NAMALWA (cell line): Measurements from ENCODE around the gene UQCRC1.

Source experiments
- DNase-seq: peaks from one replicate; pipeline ENCODE4 v3.0.0-alpha.2; 2015; ENCODE audit warnings: low spot score

UQCRC1 gene

DNA sequence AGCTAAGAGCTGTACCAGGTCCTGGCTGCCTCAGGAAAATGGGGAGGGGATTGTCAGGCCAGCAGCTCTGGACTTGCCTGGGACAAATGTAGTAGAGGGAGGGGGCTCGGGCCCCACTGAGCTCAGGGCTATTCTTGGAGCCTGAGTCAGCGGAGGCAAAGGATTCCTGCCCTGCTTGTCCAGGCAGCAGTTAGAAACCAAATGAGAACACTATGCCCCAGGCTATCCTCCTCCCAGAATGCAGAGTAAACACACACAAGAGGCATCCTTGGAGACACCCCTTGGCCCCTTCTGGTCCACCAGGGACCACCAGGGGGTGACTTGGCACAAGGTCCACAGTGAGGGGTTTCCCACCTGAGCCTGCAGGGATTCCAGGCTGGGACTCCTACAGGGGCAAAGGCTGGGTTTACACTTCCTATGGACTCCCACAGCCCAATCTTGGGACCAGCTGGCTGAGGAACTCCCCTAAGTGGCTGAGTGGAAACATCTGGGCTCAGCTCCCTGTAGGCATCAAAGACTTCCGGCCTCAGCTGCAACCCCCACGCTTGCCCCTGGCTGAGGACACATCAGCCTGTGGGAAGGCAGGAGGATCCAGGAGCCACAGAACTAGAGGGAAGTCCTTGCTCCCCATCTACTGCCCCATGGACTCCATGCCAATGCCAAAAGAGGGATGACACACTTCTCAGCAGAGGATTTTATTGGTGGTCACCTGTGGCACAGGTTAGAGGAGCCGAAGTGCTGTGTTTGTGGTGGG, 10.9 kb downstream of the UQCRC1 start:
- DNase-seq: no peak

DNA sequence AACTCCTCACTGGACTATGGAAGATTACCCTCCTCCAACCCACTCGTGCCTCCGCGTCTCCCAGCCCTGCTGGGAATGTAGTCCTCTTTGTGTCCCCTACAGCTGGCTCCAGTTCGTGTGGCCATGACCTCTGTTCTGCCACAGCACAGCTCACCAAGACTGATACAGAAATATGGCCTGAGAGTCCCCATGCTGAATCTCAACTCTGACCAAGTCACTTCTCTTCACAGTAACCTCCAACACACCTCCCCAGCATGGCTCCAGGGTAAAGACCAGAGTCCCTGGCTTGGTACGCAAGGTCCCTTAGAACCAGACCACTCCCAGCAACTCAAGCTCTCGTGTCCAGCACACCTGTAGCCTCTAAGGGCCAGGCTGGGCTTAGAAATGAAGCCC, 12.0 kb downstream of the UQCRC1 start:
- DNase-seq: no peak

DNA sequence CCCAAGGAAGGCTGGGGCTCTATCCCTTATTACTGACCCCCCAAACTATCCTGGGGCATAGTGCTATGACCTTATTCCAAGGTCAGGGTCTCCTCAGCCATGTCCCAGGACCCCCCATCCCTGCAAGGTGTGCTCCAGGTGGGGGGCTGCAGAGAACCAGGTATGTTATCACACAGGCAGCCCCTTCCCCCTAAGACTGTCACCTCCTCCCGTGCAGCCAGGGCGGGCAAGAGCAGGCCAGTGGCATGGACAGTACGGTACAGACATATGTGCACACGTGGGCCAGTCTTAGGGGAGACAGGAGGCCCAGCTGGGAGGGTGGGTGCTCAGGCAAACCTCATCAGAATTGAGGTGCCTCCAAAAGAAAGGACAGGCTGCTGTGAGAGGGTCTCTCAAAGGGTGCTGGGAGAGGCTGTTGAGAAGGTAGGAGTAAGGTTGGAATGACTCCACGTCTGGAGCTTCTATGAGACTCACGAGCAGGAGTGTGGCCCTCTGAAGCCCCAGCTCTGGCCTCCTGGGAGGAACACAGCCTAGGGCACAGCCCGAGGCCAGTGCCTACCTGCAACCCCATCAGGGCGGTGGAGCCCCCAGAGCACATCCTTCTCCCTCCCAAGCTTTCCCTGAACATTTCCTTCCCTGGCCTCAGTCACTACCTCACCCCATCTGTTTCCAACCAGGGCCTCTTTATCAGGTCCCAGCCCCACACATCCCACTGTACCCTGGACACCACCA, 12.6 kb downstream of the UQCRC1 start:
- DNase-seq: no peak

DNA sequence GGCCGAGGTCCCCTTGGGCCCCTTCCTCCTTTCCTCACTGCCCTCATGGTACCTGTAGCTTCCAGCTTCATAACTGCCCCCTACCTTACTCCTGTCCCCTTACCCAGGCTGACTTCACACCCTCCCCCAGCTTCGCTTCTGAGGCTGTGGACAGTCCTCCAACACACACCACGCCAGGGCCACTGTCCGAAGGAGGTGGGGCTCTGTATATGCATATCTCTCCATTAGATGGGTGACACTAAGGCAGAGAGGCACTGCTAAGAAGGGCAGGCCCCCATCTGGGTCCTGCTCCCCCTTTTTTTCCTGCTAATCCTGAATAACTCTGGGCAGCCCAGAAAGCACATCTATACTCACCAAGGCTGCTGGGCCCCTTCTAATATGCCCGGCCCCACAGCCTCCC, 13.3 kb downstream of the UQCRC1 start:
- DNase-seq: no peak

DNA sequence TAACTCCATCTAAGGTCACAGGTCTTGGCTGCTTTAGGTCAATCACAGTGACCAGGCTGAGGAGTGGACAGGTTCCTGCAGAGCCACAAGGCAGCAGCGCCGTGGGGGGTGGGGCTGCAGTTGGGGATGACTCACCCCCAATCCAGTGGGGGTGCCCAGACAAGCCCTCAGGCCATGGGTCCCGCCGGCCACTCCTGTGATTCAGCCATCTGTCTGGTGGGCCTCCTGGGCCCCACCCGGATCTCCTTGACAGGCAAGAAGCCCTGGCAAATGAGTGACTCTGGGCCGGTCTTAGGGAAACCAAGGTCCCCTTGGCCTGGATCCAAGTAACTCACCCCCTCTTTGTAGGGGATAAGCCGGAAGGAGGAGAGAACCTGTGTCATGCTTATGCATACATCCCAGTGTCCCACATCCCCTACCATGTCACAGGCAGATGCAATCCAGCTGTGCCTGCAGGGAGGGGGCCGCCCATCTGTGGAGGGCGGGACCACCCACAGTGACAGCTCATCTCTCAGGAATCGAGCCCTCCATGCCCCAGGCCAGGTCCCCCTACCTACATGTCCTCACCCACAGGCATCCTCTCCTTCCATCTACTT, 13.8 kb downstream of the UQCRC1 start:
- no peak for DNase-seq

DNA sequence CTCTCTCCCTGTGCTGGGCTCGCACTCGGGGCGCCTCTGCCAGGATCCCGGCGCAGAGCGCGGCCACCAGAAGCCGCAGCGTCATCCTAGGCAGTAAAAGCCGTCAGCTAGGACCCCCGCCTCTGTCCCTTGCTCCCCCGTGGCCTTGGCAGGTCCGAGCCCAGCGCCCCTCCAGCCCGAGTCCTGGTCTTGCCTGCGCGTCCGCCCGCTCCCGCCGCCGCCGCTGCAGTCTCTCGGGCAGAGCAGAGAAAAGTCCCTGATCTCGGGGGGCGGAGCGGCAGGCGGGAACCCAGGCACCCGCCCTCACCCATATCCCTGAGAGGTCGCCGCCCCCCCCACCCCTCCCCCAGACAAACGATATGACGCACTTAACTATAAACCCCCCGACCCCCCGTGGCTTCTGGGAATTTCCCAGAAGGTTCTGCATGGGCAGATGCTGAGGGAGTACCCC, 14.3 kb downstream of the UQCRC1 start, which contains the start of gene COL7A1:
COL7A1 (minus strand) TSS at position 255 of the 451 bp plus-strand sequence; CDS start at position 85, 170 bp downstream.
- DNase-seq: no peak

DNA sequence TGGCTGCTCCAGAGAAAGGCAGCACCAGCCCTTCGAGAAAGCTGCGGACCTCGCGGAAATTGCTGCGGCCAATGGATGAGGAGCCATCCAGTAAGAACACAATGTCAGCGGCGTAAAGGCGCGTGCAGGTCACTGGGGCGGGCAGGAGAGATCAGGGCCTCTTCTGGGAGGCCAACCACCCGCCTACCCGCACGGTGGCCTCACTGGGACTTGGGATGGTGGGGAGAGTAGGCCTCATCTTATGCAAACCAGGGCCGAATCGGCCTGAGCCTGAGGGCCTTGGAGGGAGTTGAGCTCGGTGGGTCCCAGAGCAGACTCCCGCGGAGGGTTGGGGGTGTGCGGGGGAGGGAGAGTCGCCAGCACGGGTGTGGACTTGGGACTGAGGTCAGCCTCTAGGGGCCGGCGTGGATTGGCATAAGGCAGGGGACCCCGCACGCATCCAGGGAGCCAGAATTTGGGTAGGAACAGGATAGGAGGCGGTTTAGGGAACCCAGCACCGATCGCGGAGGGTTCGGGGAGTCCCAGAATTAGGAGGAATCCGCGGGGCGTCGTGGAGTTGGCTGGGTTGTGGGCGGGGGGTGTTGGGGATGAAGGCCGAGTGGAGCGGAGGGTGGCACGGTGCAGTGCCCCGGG, 14.9 kb downstream of the UQCRC1 start:
- no peak for DNase-seq

DNA sequence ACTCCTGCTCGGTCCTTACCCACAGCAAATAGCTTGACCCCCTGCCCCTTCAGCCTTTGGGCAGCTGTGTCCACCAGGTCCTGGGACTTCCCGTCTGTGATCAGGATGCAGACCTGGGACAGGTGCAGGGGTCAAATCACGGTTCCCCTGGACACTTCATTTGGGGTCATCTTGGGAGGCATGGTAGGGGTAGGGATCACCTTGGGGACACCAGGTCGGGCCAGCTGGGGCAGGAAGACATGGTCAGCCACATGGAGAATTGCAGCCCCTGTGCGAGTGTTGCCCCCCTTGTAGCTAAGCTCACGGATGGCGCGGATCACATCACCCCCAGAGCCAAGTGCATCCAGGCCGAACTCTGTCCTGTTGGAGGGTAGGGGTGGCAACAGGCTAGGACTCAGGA, 16.1 kb downstream of the UQCRC1 start:
- no peak for DNase-seq

DNA sequence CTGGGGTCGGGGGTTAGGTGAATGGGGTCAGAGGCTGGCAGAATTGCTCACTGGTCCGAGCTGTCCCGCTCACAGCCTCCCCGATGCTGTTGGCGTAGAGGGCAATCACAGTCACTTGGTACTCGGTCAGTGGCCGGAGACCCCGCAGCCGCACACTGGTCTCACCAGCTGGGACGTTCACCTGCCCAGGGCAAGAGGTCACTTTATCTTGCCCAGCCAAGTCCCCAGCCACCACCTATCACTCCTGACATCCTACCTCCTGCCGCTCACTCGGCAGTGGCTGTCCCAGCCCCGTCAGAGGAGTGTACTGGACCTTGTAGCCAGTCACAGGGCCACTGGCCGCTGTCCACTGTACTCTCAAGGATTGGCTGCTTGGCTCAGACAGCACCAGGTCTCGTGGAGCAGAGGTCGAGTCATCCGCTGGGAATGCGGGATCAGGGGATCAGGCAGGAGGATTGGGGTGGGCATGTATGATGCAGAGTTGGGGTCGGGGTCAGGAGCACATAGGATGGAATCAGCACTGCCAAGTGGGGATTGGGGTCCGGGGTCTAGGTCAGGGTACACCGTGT, 16.8 kb downstream of the UQCRC1 start:
- no peak for DNase-seq

DNA sequence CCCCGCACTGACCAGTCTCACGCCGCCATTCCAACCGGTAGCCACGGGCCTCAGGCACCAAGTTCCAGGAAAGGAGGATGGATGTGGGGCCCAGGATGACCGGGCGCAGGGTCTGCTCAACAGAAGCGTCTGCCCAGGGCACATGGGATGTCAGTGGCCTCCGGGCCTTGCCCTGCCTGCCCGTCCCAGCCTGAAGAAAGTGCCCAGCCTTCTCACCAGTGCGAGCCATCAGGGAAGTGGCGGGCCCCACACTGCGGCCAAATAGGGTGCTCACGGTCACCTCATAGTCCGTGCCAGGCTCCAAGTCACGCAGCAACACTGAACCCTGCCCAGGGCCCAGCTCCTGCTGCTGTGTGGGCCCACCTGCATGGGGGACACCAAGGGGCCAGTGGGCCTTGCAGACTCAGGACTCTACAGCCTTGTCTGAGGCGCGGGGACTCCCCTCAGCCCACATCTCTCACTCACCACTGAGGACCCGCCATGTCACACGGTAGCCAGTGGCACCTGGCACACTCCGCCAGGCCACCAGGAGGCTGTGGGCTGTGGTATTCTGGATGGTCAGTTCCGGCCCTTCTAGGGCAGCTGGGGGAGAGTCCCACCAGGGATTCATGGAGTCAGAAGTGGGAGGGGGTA, 17.4 kb downstream of the UQCRC1 start:
- no peak for DNase-seq

DNA sequence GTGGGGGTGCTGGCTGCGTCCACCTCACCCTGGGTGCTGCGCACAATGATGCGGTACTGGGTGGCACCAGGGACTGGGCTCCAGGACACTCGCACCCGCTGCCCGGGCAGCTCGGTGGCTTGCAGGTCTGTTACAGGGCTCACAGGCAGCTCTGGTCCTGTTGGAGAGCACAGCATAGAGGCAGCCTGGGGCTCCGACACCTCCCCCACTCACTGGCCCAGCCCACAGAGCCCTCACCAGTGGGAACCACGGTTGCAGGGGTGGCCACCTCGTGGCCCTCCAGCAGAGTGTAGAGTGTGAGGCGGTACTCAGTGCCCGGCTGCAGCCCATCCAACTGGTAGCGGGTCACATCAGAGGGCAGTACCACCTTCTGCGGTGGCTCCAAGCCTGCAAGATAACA, 18.0 kb downstream of the UQCRC1 start:
- DNase-seq: no peak

DNA sequence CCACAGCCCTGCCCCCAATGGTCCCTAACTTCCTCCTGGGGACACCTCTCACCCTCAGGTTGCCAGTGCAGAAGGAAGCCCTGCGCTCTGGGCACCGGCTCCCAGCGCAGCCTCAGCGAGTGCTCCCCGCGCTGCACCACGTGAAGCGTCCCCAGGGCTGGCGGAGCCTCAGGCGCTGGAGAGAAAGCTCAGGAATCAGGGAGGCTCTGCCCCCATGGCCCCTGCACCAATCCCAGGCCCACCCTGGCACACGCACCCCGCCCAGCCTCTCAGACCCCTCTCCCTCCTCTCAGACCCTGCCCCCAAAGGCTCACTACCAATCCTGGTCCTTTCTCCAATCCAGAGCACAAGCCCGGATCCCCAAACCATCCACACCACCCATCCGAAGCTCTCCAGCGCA, 21.2 kb downstream of the UQCRC1 start:
- no peak for DNase-seq

DNA sequence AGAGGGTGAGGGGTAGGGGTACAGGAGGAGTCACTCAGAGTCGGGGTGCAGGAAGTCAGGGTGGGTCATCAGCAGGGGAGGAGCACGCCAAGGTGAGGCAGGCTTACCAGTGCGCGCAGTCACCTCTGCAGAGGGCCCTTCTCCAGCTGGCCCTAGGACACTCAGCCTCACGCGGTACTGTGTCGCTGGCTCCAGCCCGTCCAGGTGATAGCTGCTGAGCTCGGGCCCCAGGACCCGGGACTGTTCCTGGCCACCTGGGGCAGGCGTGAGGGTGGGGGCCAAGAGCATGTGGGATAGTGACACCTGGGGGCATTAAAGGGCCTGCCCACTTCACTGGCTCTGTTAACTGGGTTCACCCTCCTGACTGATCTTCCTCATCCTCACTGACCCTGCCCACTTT, 21.8 kb downstream of the UQCRC1 start:
- DNase-seq: no peak

DNA sequence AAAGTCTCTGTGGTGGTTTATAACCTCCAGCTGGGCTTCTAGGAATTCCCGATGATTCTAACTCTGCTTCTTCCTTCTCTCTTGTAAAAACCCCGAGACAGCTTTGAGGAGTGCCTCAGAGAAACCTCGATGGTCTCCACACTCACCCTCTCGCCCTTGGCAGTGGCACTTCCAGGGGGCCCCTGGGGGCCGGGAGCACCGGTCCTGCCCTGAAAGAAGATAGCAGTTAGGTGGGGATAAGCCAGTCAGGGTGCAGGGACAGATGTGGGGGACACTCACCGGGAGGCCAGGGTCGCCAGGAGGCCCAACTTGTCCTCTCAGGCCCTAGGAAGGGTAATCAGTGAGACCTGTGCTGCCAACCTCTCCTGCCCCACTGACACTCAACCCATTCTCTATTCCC, 24.0 kb downstream of the UQCRC1 start:
- DNase-seq: no peak

DNA sequence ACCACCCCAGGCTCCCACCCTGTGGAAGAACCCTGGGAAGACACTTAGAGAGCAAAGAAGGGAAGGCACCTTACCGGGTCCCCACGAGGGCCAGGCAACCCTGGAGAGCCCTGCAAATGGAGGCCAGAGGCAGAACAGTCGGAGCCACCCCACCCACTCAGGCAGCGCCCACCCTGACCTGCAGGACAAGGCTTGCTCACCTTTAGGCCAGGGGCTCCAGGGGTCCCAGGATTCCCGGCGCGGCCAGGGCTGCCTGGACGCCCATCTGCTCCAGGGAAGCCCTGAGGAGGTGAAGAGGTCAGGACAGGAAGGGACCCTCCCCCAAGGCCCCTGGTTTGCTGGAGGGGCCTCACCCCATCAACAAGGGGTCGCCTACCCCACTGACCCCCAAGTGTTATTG, 24.6 kb downstream of the UQCRC1 start:
- no peak for DNase-seq

DNA sequence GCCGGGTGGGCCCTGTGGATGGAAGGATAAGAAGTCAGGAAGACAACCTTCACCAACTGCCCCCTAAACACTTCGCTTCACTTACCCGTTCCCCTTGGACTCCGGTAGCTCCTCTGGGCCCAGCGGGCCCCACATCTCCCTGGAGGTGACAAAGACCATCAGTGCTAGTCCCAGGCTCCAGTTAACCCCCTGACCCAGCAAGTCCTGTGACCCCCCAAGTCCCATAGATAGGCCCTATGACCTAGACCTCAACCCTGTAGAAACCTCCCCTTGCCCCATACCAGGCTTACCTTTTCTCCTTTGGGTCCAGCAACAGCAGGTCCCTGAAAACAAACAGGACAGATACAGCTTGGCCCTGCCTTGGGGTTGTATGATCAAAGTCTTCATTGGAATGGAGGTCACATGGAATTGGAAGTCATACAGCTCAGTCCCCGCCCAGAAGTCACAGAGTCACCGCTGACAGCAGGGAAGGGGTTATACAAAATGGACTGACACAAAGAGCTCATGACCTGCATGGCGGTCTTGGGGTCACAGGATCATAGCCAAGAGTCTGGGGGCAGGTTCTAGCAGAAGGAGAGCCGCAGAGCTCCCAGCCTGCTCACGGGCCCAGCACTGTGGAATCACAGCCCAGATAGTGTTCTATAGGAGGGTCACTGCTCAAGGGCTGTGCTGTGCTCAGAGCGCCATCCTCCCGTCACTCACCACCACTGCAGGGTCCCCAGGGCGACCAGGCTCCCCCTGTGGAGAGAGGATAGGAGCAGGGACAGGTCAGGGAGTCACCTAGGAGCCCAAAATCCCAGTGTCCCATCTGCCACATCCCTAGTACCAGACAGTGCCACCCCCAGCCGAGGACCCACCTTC, 27.6 kb downstream of the UQCRC1 start:
- DNase-seq: no peak

DNA sequence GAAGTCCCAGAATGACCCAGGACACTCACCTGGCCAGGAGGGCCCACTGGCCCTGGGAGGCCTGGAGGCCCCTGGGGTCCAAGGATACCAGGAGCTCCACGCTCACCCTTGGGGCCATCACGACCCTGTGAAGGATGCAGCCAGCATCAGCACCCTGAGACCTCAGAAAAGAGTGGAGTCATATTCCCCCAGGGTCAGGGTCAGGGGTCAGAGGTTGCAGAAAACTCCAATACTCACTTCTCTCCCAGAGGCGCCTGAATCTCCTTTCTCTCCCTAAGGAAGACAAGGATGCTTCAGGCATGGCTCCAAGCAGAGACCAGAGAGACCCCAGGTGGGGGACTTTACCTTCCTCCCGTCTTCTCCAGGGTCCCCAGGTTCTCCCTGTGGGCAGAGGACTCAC, 32.8 kb downstream of the UQCRC1 start:
- no peak for DNase-seq

DNA sequence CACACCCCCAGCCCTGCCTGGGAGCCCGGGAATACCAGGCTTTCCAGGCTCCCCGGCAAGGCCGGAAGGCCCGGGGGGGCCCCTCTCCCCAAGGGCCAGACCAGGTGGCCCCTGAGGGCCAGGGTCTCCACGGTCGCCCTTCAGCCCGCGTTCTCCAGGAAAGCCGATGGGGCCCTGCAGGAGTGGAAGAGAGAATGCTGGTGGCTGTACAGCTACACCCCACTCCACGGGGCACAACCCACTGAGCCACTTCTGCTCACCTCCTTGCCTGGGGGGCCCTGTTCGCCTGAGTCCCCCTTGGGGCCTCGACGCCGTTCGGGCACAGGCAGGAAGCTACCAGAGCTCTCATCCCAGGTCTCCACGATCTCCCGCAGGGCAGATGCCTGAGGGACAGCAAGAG, 34.1 kb downstream of the UQCRC1 start:
- no peak for DNase-seq

DNA sequence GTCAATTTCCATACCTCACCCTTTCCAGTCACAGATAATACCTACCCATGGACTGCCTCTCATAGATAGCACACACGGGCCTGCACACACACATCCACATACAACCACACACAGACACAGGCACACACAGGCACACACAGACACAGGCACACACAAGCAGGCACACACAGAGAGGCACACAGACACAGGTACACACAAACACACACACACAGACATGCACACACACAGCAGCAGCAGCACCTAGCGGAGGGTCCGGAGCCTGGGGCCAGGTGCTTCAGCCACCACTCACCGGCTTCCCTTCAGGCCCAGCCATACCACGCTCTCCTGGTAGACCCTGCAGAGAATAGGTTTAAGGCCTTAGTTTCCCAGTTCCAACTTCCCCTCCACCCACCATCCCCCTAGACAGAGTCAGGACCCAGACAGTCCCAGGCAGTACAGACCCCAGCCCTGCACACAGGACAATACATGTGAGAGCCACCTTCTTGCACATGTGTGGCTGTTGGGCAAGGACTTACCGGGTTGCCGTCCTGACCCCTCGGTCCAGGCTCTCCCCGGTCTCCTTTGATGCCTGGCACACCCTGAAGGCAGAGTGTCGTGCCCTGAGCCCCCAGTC, 35.4 kb downstream of the UQCRC1 start:
- no peak for DNase-seq

DNA sequence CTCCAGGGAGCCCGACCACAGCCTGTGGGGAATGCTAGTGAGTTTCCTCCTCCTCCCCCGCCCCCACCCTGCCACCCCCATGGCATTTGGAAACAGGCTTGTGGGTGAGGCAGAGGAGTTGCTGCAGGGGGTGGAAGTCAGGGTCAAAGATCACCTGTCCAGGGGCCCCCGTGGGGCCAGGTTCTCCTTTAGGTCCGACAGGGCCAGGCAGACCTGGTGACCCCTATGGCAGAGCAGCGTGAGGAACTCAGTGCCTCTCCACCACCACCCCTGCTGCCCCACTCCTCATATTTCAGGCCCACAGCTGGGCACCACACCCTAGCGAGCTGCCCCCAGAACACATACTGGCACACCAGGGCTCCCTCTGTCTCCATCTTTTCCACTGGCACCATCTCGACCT, 36.9 kb downstream of the UQCRC1 start:
- no peak for DNase-seq
